Smooth muscle cell (in vitro differentiated cells): ENCODE results near the gene FMN2. TPM values are rescaled to one million over a fixed set of nuclear protein-coding genes. Genes with fewer than 3 reads are reported as not detected.

Source experiments
- DNase-seq: peaks from one replicate; lab custom pipeline; 2025; ENCODE audit not compliant: unreplicated experiment; lab: John Stamatoyannopoulos, UW
- H2AFZ ChIP-seq: fragments of 200-600 bp; sonication (generic); 2 replicates; pipeline ENCODE4 v1.6.0; 2016; ENCODE audit warnings: antibody characterized with exemption, low read depth, mild to moderate bottlenecking
- H3F3A ChIP-seq: fragments of 200-600 bp; sonication (generic); 2 replicates; pipeline ENCODE4 v1.6.0; 2017; ENCODE audit warnings: antibody characterized with exemption, low read depth
- H3K27ac ChIP-seq: fragments of 200-600 bp; sonication (generic); 2 replicates; pipeline ENCODE4 v1.5.1; 2016; ENCODE audit warnings: low read depth, mild to moderate bottlenecking
- H3K27me3 ChIP-seq: fragments of 200-600 bp; sonication (generic); 2 replicates; pipeline ENCODE4 v1.6.1; 2016; ENCODE audit warnings: low read depth, mild to moderate bottlenecking
- H3K36me3 ChIP-seq: fragments of 200-600 bp; sonication (generic); 2 replicates; pipeline ENCODE4 v1.5.1; 2016; ENCODE audit warnings: low read depth
- H3K4me1 ChIP-seq: fragments of 200-600 bp; sonication (generic); 2 replicates; pipeline ENCODE4 v1.5.1; 2016; ENCODE audit warnings: low read depth
- H3K4me2 ChIP-seq: fragments of 200-600 bp; sonication (generic); 2 replicates; pipeline ENCODE4 v1.6.0; 2016; ENCODE audit warnings: mild to moderate bottlenecking
- H3K4me3 ChIP-seq: fragments of 200-600 bp; sonication (generic); 2 replicates; pipeline ENCODE4 v1.5.1; 2016; ENCODE audit warnings: mild to moderate bottlenecking
- H3K79me2 ChIP-seq: fragments of 200-600 bp; sonication (generic); 2 replicates; pipeline ENCODE4 v1.6.0; 2016; ENCODE audit warnings: low read depth, mild to moderate bottlenecking
- H3K9ac ChIP-seq: fragments of 200-600 bp; sonication (generic); 2 replicates; pipeline ENCODE4 v1.6.0; 2016; ENCODE audit warnings: low read depth
- H3K9me3 ChIP-seq: fragments of 200-600 bp; sonication (generic); replicated peaks from 2 replicates; pipeline ENCODE4 v1.5.1; 2016; ENCODE audit warnings: low read depth
- H4K20me1 ChIP-seq: fragments of 200-600 bp; sonication (generic); 2 replicates; pipeline ENCODE4 v1.6.0; 2016; ENCODE audit warnings: low read depth
- WGBS: methylation state at CpG from one replicate; pipeline ENCODE4 v1.1.7; 2016; ENCODE audit warnings: low lambda C conversion rate; 5-methylcytosine and 5-hydroxymethylcytosine counted together
- polyA plus RNA-seq: library from polyadenylated mRNA; unstranded; fragments of >200 nt; fragmentation: Nextera tagmentation; extraction: Ambion mirVana; gene quantifications from 2 replicates; pipeline ENCODE4 v1.2.1, GENCODE V29; 2016
- total RNA-seq: library from RNA; depleted of rRNA; stranded (reverse); fragments of >200 nt; gene quantifications from 2 replicates; pipeline ENCODE4 v1.2.3, GENCODE V29; 2014
- TF ChIP-seq, protein P1 (sequence below): fragments of 200-600 bp; sonication (generic); IDR thresholded peaks from 2 replicates; pipeline ENCODE4 v1.5.1; 2017; ENCODE audit warnings: borderline replicate concordance, mild to moderate bottlenecking, antibody characterized with exemption; ENCODE audit not compliant: insufficient read depth, poor library complexity, severe bottlenecking

Gene FMN2
- total and polyA plus RNA-seq, 2 experiments from 2014 or later: 1.9 to 6.2 TPM

DNA sequence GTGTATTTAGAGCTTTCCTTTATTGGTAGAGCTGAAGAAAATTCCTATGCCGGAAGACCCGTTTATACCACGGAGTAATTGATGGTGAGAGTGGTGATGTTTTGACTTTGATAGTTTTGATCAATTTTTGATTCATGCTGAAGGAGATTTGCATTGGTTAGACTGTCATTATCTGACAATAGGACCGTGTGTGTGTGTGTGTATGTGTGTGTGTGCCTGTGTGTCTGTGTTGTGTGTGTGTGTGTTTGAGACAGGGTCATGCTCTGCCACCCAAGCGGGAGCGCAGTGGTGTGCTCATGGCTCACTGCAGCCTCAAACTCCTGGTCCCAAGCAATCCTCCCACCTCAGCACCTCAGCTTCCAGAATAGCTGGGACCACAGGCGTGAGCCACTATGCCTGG lies 9.6 kb downstream of the FMN2 start:
- H3K27ac ChIP-seq: no peak overlapping the region
- no peaks in the 10 kb centered on the region for H3K9me3 ChIP-seq
- H3F3A ChIP-seq: no peaks in the 10 kb centered on the region
- H3K4me2 ChIP-seq: no peak overlapping the region
- H3K27me3 ChIP-seq: peaks cover 5% of the 10 kb centered on the region
- no peaks in the 10 kb centered on the region for H4K20me1 ChIP-seq
- 89% methylated on average over 7 of the region's 7 CpGs for WGBS
- H3K4me1 ChIP-seq: peaks cover 3% of the 10 kb centered on the region
- H3K36me3 ChIP-seq: no peaks in the 10 kb centered on the region
- no peaks in the 10 kb centered on the region for H3K79me2 ChIP-seq
- no peak overlapping the region for H2AFZ ChIP-seq
- TF ChIP-seq, protein P1, sequence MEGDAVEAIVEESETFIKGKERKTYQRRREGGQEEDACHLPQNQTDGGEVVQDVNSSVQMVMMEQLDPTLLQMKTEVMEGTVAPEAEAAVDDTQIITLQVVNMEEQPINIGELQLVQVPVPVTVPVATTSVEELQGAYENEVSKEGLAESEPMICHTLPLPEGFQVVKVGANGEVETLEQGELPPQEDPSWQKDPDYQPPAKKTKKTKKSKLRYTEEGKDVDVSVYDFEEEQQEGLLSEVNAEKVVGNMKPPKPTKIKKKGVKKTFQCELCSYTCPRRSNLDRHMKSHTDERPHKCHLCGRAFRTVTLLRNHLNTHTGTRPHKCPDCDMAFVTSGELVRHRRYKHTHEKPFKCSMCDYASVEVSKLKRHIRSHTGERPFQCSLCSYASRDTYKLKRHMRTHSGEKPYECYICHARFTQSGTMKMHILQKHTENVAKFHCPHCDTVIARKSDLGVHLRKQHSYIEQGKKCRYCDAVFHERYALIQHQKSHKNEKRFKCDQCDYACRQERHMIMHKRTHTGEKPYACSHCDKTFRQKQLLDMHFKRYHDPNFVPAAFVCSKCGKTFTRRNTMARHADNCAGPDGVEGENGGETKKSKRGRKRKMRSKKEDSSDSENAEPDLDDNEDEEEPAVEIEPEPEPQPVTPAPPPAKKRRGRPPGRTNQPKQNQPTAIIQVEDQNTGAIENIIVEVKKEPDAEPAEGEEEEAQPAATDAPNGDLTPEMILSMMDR: no peak
- no peak for DNase-seq
- H3K4me3 ChIP-seq: no peak overlapping the region
- no peak overlapping the region for H3K9ac ChIP-seq

DNA sequence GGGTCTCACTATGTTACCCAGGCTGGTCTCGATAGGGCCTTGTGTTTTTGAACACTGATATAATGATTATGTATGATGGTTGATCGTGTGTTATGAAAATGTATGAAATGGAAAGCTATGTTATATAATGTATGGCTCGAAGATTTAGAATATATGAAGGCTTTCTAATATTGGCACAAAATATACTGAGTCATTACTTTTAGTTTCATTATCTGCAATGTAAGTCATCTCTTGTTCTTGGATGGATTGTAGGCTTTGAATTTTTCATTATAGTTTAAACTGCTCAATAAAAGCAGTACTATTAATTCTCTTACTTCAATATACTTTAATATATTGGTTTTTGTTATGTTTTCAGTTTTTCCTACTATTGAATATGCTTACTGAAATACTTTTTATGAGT lies 10.1 kb downstream of the FMN2 start:
- Histone ChIP-seq H3K4me2 (no peak overlapping the region), H3K36me3 (no peaks in the 10 kb centered on the region), H3K9ac (no peak overlapping the region), H3K27me3 (peaks cover 1% of the 10 kb centered on the region), H3F3A (no peaks in the 10 kb centered on the region), H3K79me2 (no peaks in the 10 kb centered on the region), H3K4me1 (peaks cover 3% of the 10 kb centered on the region), H3K27ac (no peak overlapping the region), H4K20me1 (no peaks in the 10 kb centered on the region), H2AFZ (no peak overlapping the region), H3K4me3 (no peak overlapping the region), H3K9me3 (no peaks in the 10 kb centered on the region)
- TF ChIP-seq, protein P1: no peak
- no peak for DNase-seq
- WGBS: 92% methylated on average over 3 of the region's 3 CpGs

DNA sequence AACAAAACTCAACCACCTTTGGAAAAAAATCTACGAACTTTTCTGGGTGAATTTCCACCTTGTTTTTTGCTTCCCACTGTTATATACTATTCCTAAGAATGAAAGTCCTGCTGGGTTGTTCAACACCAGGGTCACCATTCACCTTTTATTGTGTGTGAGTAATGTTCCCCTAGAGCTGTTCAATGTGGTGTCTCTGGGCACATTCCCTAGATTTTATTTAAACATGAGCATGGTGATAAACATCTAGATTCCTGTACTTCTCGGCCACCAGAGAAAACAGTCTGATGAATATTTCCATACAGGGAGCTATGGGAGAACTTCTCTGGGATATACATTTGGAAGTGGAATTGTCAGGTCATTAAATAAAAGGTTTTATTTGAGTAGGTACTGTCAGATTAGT lies 13.0 kb downstream of the FMN2 start:
- Histone ChIP-seq H3K4me3 (no peak overlapping the region), H3K79me2 (no peaks in the 10 kb centered on the region), H3K4me1 (peaks cover 5% of the 10 kb centered on the region), H4K20me1 (no peaks in the 10 kb centered on the region), H2AFZ (no peak overlapping the region), H3K9ac (no peak overlapping the region), H3K4me2 (no peak overlapping the region), H3K27me3 (no peaks in the 10 kb centered on the region), H3K27ac (no peak overlapping the region), H3F3A (peaks cover 4% of the 10 kb centered on the region), H3K9me3 (no peaks in the 10 kb centered on the region), H3K36me3 (no peaks in the 10 kb centered on the region)
- WGBS: 88% methylated on average over 2 of the region's 2 CpGs
- TF ChIP-seq, protein P1: no peak
- DNase-seq: no peak

DNA sequence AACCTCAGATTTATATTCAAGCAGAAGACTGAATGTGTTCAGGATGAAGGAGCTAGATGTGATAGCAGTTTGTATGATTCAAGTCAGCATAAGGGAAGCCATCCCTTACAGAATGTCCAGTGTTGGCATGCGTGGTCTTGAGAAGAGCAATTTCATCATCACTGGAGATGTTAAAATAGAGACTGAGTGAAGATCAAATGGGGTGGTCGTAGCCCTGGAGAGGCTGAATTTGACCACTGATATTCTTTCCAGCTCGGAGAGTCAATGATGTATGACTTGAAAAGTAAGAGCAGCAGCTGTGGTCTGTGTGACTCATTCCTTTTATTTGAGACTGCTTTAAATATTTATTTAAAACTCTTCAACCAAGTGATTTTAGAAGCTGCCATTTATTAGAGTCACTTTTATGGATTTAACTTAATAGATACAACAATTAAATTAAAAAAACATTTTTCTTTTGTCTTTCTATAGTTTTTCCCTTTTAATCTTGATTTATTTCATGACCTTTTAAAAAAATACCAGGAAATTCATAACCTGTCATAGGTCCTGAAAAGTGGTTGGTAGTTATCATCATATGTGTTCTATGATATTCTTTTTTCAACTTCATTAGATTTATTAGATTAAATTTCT lies 15.5 kb downstream of the FMN2 start:
- Histone ChIP-seq H3K4me1 (peaks cover 12% of the 10 kb centered on the region), H3K36me3 (no peaks in the 10 kb centered on the region), H3F3A (peaks cover 15% of the 10 kb centered on the region), H3K9me3 (no peaks in the 10 kb centered on the region), H2AFZ (no peak overlapping the region), H3K27me3 (no peaks in the 10 kb centered on the region), H3K79me2 (no peaks in the 10 kb centered on the region), H3K4me2 (peak overlapping the region; percentile 67), H4K20me1 (no peaks in the 10 kb centered on the region), H3K4me3 (no peak overlapping the region), H3K27ac (no peak overlapping the region), H3K9ac (no peak overlapping the region)
- WGBS: 25% methylated on average over 3 of the region's 3 CpGs
- DNase-seq: no peak
- TF ChIP-seq, protein P1: no peak
